ENCODE data around the gene NTNG1.

The NTNG1 gene

DNA sequence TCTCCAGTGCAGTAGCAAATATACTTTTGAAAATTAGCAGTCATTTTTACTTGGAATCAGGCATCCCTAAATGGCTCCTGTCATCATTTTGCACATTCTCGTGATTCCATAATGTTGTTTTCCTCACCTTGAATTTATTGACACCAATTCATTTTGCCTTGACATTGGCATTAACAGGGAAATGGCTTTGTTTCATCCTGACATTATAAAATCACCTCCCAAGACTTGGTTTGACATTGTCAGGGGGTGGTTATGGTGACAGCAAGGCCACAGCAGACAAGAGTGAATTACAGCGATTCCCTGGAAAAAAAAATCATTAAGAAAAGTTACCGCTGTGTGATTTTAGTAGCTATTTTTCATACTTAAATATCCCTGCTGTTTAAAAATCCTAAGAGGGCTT is 327.0 kb downstream of the NTNG1 start:
- no peak for FAIRE-seq

- no peak for FAIRE-seq
These were observed 332.2 kb downstream of the NTNG1 start for GRCh38 chr1:107473065-107473464.

- FAIRE-seq = no peak
These were observed 334.2 kb downstream of the NTNG1 start for GRCh38 chr1:107474877-107475612.

DNA sequence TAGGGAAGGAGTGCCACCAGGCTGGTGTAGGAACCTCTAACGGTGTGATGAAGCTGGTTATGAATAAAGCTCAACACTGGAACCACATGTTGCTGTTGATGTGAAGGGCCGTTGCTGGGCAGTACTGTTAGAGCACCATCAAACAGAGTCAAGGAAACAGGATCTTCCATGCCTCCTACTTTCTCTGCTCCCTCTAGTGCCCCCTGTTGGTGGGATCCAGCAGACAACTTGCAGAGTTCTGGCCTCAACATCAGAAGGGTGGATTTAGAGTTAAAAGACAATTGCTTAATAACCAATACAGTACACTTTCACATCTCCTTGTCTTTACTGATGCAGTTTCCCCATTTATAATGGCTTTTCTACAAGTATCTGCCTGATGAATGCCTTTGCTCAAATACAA is 336.4 kb downstream of the NTNG1 start:
- no peak for FAIRE-seq

GRCh38 chr1:107479865-107480350 is 339.1 kb downstream of the NTNG1 start:
- FAIRE-seq = no peak

GRCh38 chr1:107480548-107481415 is 339.9 kb downstream of the NTNG1 start:
- FAIRE-seq = no peak

- no peak for FAIRE-seq
These were observed 341.0 kb downstream of the NTNG1 start for GRCh38 chr1:107481756-107482384.

- FAIRE-seq = no peak
These were observed 343.1 kb downstream of the NTNG1 start for GRCh38 chr1:107483949-107484348.

GRCh38 chr1:107486349-107486748 is 345.5 kb downstream of the NTNG1 start:
- no peak for FAIRE-seq

DNA sequence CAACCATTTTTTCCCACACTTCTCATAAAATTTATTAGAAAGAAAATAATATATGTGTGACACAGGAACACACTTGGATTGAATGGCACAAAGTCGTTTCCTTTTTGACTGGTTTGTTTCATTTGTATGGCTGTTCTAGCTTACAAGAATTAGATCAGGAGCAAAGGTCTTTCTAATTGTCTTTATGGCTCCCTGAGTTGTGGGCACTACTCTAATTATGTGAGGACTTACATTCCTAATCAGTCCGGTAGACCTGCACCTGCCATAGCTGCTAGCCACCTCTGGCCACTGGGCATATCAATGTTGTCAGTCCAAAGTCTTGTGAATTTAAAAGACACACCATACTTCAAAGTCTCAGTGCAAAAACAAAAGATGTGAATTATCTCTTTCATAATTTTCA is 346.7 kb downstream of the NTNG1 start:
- no peak for FAIRE-seq

- FAIRE-seq = no peak
These were observed 350.7 kb downstream of the NTNG1 start for GRCh38 chr1:107491582-107491981.

DNA sequence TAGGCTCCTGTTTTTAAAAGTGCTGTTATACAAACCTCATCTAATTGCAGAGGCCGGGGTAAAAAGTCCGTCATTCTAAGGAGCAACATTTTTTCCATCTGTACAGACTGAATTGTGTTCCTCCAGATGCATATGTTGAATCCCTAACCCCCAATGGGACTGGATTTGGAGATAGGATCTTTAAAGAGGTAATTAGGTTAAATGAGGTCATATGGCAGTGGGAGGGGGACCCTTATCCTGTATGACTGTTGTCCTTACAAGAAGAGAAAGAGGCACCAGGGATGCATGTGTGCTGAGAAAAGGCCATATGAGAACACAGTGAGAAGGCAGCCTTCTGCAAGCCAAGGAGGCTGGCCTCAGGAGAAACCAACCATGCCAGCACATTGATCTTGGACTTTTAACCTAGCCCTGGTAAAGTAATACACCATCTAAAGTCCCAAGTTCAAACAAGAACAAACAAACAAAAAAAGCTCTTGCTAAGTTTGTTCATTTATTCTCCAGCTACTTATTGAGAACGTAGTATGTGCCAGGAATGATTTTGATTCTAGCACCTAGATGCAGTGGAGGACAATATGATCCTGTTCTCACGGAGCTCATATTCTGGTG is 352.4 kb downstream of the NTNG1 start:
- no peak for FAIRE-seq

DNA sequence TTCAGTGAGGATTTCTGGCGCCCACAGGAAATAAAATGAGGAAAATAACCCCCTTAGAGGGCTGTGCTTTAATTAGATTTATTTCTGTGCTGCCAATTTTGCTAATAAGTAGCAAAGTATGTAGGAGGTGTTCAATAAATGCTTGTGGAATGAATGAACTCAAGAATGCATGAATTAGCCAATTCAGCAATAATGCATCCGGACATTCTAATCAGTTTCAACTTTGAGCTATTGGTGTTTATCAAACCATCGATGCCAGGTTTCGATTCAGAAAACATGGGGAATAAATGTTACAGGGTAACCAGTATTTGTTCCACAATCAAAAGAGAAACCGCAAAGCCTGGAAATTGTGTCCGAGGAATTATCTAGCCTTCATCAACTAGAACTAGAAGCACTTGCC is 353.2 kb downstream of the NTNG1 start:
- FAIRE-seq = no peak

DNA sequence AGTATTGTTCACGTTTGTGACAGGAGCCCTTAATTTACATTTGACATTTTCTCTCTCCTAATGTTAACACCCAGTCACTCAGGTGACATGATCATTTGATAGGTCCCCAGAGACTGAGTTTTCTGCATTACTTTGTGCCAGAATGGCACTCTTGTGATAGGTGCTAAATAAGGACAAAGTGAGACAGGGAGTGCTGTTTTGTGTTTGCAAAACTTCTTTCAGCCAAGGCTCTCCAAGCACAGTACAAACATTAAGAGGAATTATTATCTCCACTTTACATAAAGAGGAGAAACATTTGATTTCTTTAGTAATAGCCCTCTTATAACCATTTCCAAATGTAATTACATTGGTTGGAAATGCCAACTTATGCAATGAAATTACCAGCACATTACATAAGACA is 355.2 kb downstream of the NTNG1 start:
- FAIRE-seq = no peak

- FAIRE-seq = no peak
These were observed 358.4 kb downstream of the NTNG1 start for GRCh38 chr1:107499139-107499744.

GRCh38 chr1:107501081-107501605 is 360.3 kb downstream of the NTNG1 start:
- no peak for FAIRE-seq

- no peak for FAIRE-seq
These were observed 369.5 kb downstream of the NTNG1 start for GRCh38 chr1:107510347-107510746.

GRCh38 chr1:107512836-107513235 is 372.0 kb downstream of the NTNG1 start:
- no peak for FAIRE-seq

DNA sequence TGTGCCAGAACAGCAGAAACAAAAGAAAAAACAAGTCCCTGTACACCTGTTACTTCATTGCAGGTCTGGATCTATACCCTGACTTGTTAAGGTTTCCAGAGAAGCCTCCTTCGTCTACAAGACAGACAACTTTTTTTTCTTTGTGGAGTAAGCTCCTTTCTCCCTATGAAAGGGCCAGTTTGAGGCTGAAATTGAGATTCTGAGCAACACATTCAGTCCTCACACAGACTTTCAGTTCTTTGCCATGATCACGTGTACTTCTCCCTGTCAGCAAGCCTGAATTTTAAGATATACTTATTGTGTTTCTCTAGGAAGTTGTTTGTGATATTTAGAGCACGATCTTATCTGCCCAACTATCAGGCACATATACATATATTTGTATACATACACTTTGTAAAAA is 374.0 kb downstream of the NTNG1 start:
- no peak for FAIRE-seq

- no peak for FAIRE-seq
These were observed 374.9 kb downstream of the NTNG1 start for GRCh38 chr1:107515702-107516101.

- FAIRE-seq = no peak
These were observed 382.2 kb downstream of the NTNG1 start for GRCh38 chr1:107523061-107523460.

- no peak for FAIRE-seq
These were observed 382.9 kb downstream of the NTNG1 start for GRCh38 chr1:107523736-107524135.

Data from G401.6 (cell line).